Endothelial cell of umbilical vein (primary cell): ENCODE measurements around the gene GMPR2. TPM values are rescaled to one million over a fixed set of nuclear protein-coding genes. Genes with fewer than 3 reads are reported as not detected.

Source experiments
- BruUV-seq: library from RNA; stranded (reverse); fragments of 400-500 nt; replicated peaks from 2 replicates; lab custom pipeline; 2021; lab: Mats Ljungman, UMichigan
- CTCF ChIA-PET: fragments of 300-600, 350-600 bp; sonication (Branson Sonifier 250); formaldehyde crosslinking; loops from one replicate; lab custom pipeline; 2021; ENCODE audit warnings: antibody characterized with exemption, inconsistent platforms; lab: Charles Lee
- POLR2A ChIA-PET: fragments of 300-600, 350-600 bp; sonication (Branson Sonifier 250); formaldehyde crosslinking; loops from one replicate; lab custom pipeline; 2021; ENCODE audit warnings: antibody characterized with exemption, inconsistent platforms; lab: Charles Lee
- DNase-seq: peaks from one replicate; pipeline ENCODE4 v3.0.0-alpha.2; 2011; ENCODE audit warnings: low read depth, low spot score
- FAIRE-seq: peaks from 2 replicates; lab custom pipeline; 2011; peaks lifted over from hg19 to GRCh38; lab: Jason Lieb, UNC
- H2AFZ ChIP-seq: 2 replicates; pipeline ENCODE4 v1.6.0; 2012; ENCODE audit warnings: low read depth, low read length, control low read depth, inconsistent platforms
- H3K27ac ChIP-seq: 2 replicates; pipeline ENCODE4 v1.5.1; 2011; ENCODE audit warnings: low read depth, mild to moderate bottlenecking, control low read depth, low read length, moderate library complexity; ENCODE audit not compliant: insufficient read depth
- H3K27me3 ChIP-seq, 2 experiments: 2 replicates each; pipeline versions ENCODE4 v1.6.0 to v1.6.1; 2011; ENCODE audit warnings: low read length in 2 of 2, mixed read lengths in 1 of 2; ENCODE audit not compliant: control insufficient read depth in 2 of 2, insufficient read depth in 2 of 2
- H3K36me3 ChIP-seq, 2 experiments: 2 replicates in 1 of 2; 3 replicates in 1 of 2; pipeline ENCODE4 v1.5.1; 2011; ENCODE audit warnings: low read length in 2 of 2, mild to moderate bottlenecking in 1 of 2, moderate library complexity in 1 of 2; ENCODE audit not compliant: control insufficient read depth in 2 of 2, insufficient read depth in 2 of 2; ENCODE audit errors: extremely low read depth in 1 of 2
- H3K4me1 ChIP-seq: 3 replicates; pipeline ENCODE4 v1.5.1; 2011; ENCODE audit warnings: mild to moderate bottlenecking, low read length; ENCODE audit not compliant: control insufficient read depth, insufficient read depth; ENCODE audit errors: extremely low read depth
- H3K4me2 ChIP-seq: 2 replicates; pipeline ENCODE4 v1.6.1; 2011; ENCODE audit warnings: low read length, control low read depth, mixed read lengths; ENCODE audit not compliant: insufficient read depth
- H3K4me3 ChIP-seq, 3 experiments: fragments of 200-600 bp in 1 of 3; sonication (generic), shearing (Covaris generic) in 1 of 3; replicated peaks in 1 of 3; 2 replicates each; pipeline ENCODE4 v1.5.1; 2011 to 2016; ENCODE audit warnings: control low read depth in 3 of 3, low read length in 3 of 3, mild to moderate bottlenecking in 2 of 3, inconsistent platforms in 1 of 3, low read depth in 1 of 3, moderate library complexity in 1 of 3; ENCODE audit not compliant: insufficient read depth in 1 of 3
- H3K79me2 ChIP-seq: 2 replicates; pipeline ENCODE4 v1.6.0; 2012; ENCODE audit warnings: low read length, inconsistent platforms; ENCODE audit not compliant: control insufficient read depth, insufficient read depth
- H3K9ac ChIP-seq: replicated peaks from 2 replicates; pipeline ENCODE3; 2011; ENCODE audit warnings: low read length, control low read depth; ENCODE audit not compliant: insufficient read depth; ENCODE audit errors: extremely low read depth
- H3K9me1 ChIP-seq: replicated peaks from 3 replicates; pipeline ENCODE4 v1.6.0; 2011; ENCODE audit warnings: mild to moderate bottlenecking, low read length; ENCODE audit not compliant: control insufficient read depth, insufficient read depth; ENCODE audit errors: extremely low read depth
- H3K9me3 ChIP-seq: replicated peaks from 2 replicates; pipeline ENCODE4 v1.5.1; 2012; ENCODE audit warnings: low read length, inconsistent platforms; ENCODE audit not compliant: control insufficient read depth, insufficient read depth
- H4K20me1 ChIP-seq: replicated peaks from 2 replicates; pipeline ENCODE3; 2011; ENCODE audit warnings: mild to moderate bottlenecking, low read length; ENCODE audit not compliant: control insufficient read depth, insufficient read depth; ENCODE audit errors: extremely low read depth
- CTCF ChIP-seq, 2 donors: IDR thresholded peaks; 1 replicate in 1 of 2; 2 replicates in 1 of 2; pipeline ENCODE4 v1.5.1; 2011; ENCODE audit warnings: low read length in 2 of 2, mild to moderate bottlenecking in 2 of 2, moderate library complexity in 2 of 2, control low read depth in 1 of 2, inconsistent platforms in 1 of 2, low read depth in 1 of 2; ENCODE audit not compliant: insufficient read depth in 1 of 2; ENCODE audit errors: extremely low read depth in 1 of 2
- EZH2 ChIP-seq: IDR thresholded peaks from 2 replicates; pipeline ENCODE4 v1.6.1; 2012; ENCODE audit warnings: borderline replicate concordance, low read depth, mild to moderate bottlenecking, moderate library complexity, low read length, inconsistent platforms; ENCODE audit not compliant: severe bottlenecking
- FOS ChIP-seq: IDR thresholded peaks from 2 replicates; pipeline ENCODE4 v1.6.1; 2011; ENCODE audit warnings: mild to moderate bottlenecking, low read length, moderate library complexity, borderline replicate concordance; ENCODE audit not compliant: insufficient read depth
- GATA2 ChIP-seq: IDR thresholded peaks from 2 replicates; pipeline ENCODE4 v1.7.0; 2011; ENCODE audit warnings: low read depth, mild to moderate bottlenecking, moderate library complexity, mixed read lengths, low read length; ENCODE audit not compliant: insufficient read length, insufficient read depth
- JUN ChIP-seq: IDR thresholded peaks from 2 replicates; pipeline ENCODE4 v1.6.1; 2011; ENCODE audit warnings: borderline replicate concordance, low read depth; ENCODE audit not compliant: insufficient read length, insufficient read depth
- MAX ChIP-seq: IDR thresholded peaks from 2 replicates; pipeline ENCODE4 v1.6.1; 2011; ENCODE audit not compliant: insufficient read depth, insufficient read length
- MYC ChIP-seq: IDR thresholded peaks from one replicate; pipeline ENCODE4 v1.6.1; 2011; ENCODE audit warnings: mild to moderate bottlenecking, low read depth, low read length
- POLR2A ChIP-seq: IDR thresholded peaks from 2 replicates; pipeline ENCODE4 v1.6.1; 2012; ENCODE audit warnings: low read depth, mild to moderate bottlenecking, control low read depth, low read length
- POLR2AphosphoS5 ChIP-seq: IDR thresholded peaks from 2 replicates; pipeline ENCODE4 v1.6.1; 2012; ENCODE audit warnings: low read depth, mild to moderate bottlenecking, control low read depth, low read length, moderate library complexity; ENCODE audit not compliant: insufficient read depth
- dilution Hi-C: fragments of 300-500 bp; cut with MboI; formaldehyde crosslinking; loops from one replicate; pipeline ENCODE4 v1.15.0; 2019; ENCODE audit warnings: low sequenced_read_pairs; ENCODE audit not compliant: extremely low pct_ligation_motif_present
- intact Hi-C: fragments of 100-400 bp; cut with micrococcal nuclease; formaldehyde crosslinking; loops from one replicate; pipeline ENCODE4 v1.10.0; 2022
- polyA plus RNA-seq, 4 experiments: library from polyadenylated mRNA; depleted of rRNA in 3 of 4; stranded (reverse) in 3 of 4; unstranded in 1 of 4; fragments of >200 nt; gene quantifications; 2 replicates each; pipeline versions ENCODE4 v1.2.1 to v1.2.3, GENCODE V29; 2011 to 2012; ENCODE audit warnings: missing spikeins in 1 of 4
- total RNA-seq: library from RNA; stranded (reverse); gene quantifications from 2 replicates; pipeline ENCODE4 v1.2.3, GENCODE V29; 2021

Gene GMPR2
- total and polyA plus RNA-seq, 2 donors (not counting 3 experiments of a cell fraction or from before 2014, with no cell fraction given), result 58.1 to 61.8 TPM

GRCh38 chr14:24263848-24264247 is 31.1 kb downstream of the GMPR2 start:
- no peak overlapping the region for H3K27ac ChIP-seq
- no peak for DNase-seq
- no peaks in the 10 kb centered on the region for H3K27me3 ChIP-seq
- BruUV-seq, result no TSS peak
- no peak for TF ChIP-seq EZH2
- no peak for TF ChIP-seq MAX
- TF ChIP-seq MYC, result no peak
- no peak for TF ChIP-seq POLR2AphosphoS5
- no peak for TF ChIP-seq GATA2
- no peak for TF ChIP-seq POLR2A
- no peak for FAIRE-seq
- H3K9me3 ChIP-seq, result no peaks in the 10 kb centered on the region
- no peak overlapping the region for H3K4me2 ChIP-seq
- no peak overlapping the region for H3K9ac ChIP-seq
- intact Hi-C loops, result no loop called here
- no peaks in the 10 kb centered on the region for H3K4me1 ChIP-seq
- CTCF ChIA-PET, result interaction anchor here (1.7 kb wide), 1 partner anchor 33 kb away, joined by 4 read pairs; no protein-coding TSS in a partner anchor
- H3K9me1 ChIP-seq, result no peaks in the 10 kb centered on the region
- no peaks in the 10 kb centered on the region for H3K79me2 ChIP-seq
- dilution Hi-C loops, result no loop called here
- no peak overlapping the region for H3K4me3 ChIP-seq
- peaks cover 0 to 15% of the 10 kb centered on the region in 2 experiments for H3K36me3 ChIP-seq
- POLR2A ChIA-PET, result no interaction called here
- no peak overlapping the region for H2AFZ ChIP-seq
- H4K20me1 ChIP-seq, result no peaks in the 10 kb centered on the region

- Histone ChIP-seq H2AFZ (no peak overlapping the region), H3K27ac (no peak overlapping the region), H3K9me3 (no peaks in the 10 kb centered on the region), H3K4me1 (no peaks in the 10 kb centered on the region), H3K36me3 (peaks cover 2 to 18% of the 10 kb centered on the region in 2 experiments), H3K79me2 (no peaks in the 10 kb centered on the region), H3K4me2 (no peak overlapping the region), H3K27me3 (no peaks in the 10 kb centered on the region), H3K9me1 (no peaks in the 10 kb centered on the region), H3K4me3 (no peak overlapping the region), H3K9ac (no peak overlapping the region), H4K20me1 (no peaks in the 10 kb centered on the region)
- FAIRE-seq (no peak), DNase-seq (no peak)
- POLR2A ChIA-PET, result no interaction called here
- CTCF ChIA-PET, result interaction anchor here (0.7 to 1.7 kb wide), 2 partner anchors 32 to 49 kb away, joined by 4 read pairs; partner anchors contain the start of gene MDP1
- dilution Hi-C loops, result no loop called here
- intact Hi-C loops, result no loop called here
- TF ChIP-seq MYC (no peak), JUN (no peak), FOS (no peak), MAX (no peak), CTCF (IDR thresholded peaks at IDR 0.05; ENCODE audit: extremely low read depth in 1 of 2, insufficient read depth in 1 of 2, low read depth in 1 of 2, low read length in 2 of 2) (no peak), EZH2 (no peak), GATA2 (no peak), POLR2AphosphoS5 (no peak), POLR2A (no peak)
- BruUV-seq, result no TSS peak
These were observed 31.6 kb downstream of the GMPR2 start for GRCh38 chr14:24264298-24264697.
